K562 (cell line): Measurements from ENCODE around the gene FAM89B. TPM values are rescaled to one million over a fixed set of nuclear protein-coding genes. Genes with fewer than 3 reads are reported as not detected.

Experiments used
- ILF3 ChIP-seq: fragments of 450-650 bp; IDR thresholded peaks from 2 replicates; pipeline ENCODE4 v1.6.1; 2018; ENCODE audit warnings: antibody characterized with exemption, mild to moderate bottlenecking, moderate library complexity, borderline replicate concordance
- KDM1A ChIP-seq, 2 experiments: fragments of 450-650 bp; IDR thresholded peaks; 2 replicates each; pipeline ENCODE4 v1.6.1; 2016; ENCODE audit warnings: mild to moderate bottlenecking in 2 of 2
- MAX ChIP-seq: sonication (generic); formaldehyde crosslinking; IDR thresholded peaks from 2 replicates; pipeline ENCODE4 v1.9.0; 2022; ENCODE audit warnings: mild to moderate bottlenecking, missing genetic modification reagents
- MCM5 ChIP-seq: fragments of 450-650 bp; IDR thresholded peaks from 2 replicates; pipeline ENCODE4 v1.6.1; 2016; ENCODE audit warnings: low read depth
- MYC ChIP-seq, 2 experiments: fragments of 250-450 bp in 1 of 2; sonication (Bioruptor Pico) in 1 of 2; IDR thresholded peaks; 2 replicates each; pipeline versions ENCODE4 v1.5.1 to v1.6.1; 2012 to 2021; ENCODE audit warnings: low read depth in 2 of 2, borderline replicate concordance in 1 of 2, improper control_type of control experiment in 1 of 2, low read length in 1 of 2, mild to moderate bottlenecking in 1 of 2, moderate library complexity in 1 of 2
- RBFOX2 ChIP-seq: fragments of 200-400 bp; formaldehyde crosslinking; IDR thresholded peaks from 2 replicates; pipeline ENCODE4 v1.6.1; 2017; ENCODE audit warnings: low read depth, mild to moderate bottlenecking, low read length, moderate library complexity
- RHOXF2B ChIP-seq: fragments of 250-450 bp; sonication (Bioruptor Pico); conservative IDR thresholded peaks from 2 replicates; pipeline ENCODE4 v1.5.1; 2021
- ZNF146 ChIP-seq: IDR thresholded peaks from one replicate; pipeline ENCODE4 v1.6.1; 2018; ENCODE audit warnings: missing compliant biosample characterization; ENCODE audit not compliant: unreplicated experiment
- ZNF282 ChIP-seq: sonication (generic); formaldehyde crosslinking; IDR thresholded peaks from 2 replicates; pipeline ENCODE4 v1.8.1; 2023; ENCODE audit warnings: missing genetic modification reagents
- polyA plus RNA-seq, 8 experiments: library from polyadenylated mRNA; depleted of rRNA in 4 of 8; stranded (reverse) in 5 of 8; unstranded in 3 of 8; fragments of >200 nt; fragmentation: Nextera tagmentation in 2 of 8; fragmentation: Illumina TruSeq in 1 of 8; extraction: Ambion mirVana in 2 of 8; extraction: Trizol in 1 of 8; gene quantifications; 2 replicates each; pipeline versions ENCODE4 v1.2.1 to v1.2.3, GENCODE V29; 2011 to 2014; ENCODE audit warnings: inconsistent platforms in 1 of 8, missing spikeins in 1 of 8
- total RNA-seq, 7 experiments: library from RNA; depleted of rRNA in 6 of 7; stranded (reverse); fragments of >200 nt in 6 of 7; fragmentation: Illumina TruSeq in 2 of 7; extraction: Trizol in 2 of 7; gene quantifications; 2 replicates each; pipeline versions ENCODE4 v1.2.1 to v1.2.3, GENCODE V29; 2011 to 2021; ENCODE audit warnings: low replicate concordance in 1 of 7
- TF ChIP-seq, protein P1 (sequence below): IDR thresholded peaks from 3 replicates; pipeline ENCODE4 v1.6.1; 2011; ENCODE audit warnings: borderline replicate concordance, mild to moderate bottlenecking, moderate library complexity; ENCODE audit not compliant: insufficient read length; ENCODE audit errors: extremely low read depth
- TF ChIP-seq, protein P2 (sequence below): fragments of 250-450 bp; sonication (Bioruptor Pico); IDR thresholded peaks from 2 replicates; pipeline ENCODE4 v1.8.0; 2021; ENCODE audit warnings: moderate library complexity, mild to moderate bottlenecking, inconsistent platforms
- TF ChIP-seq, protein P3 (sequence below): fragments of 200-600 bp; sonication (generic); IDR thresholded peaks from one replicate; pipeline ENCODE4 v1.6.1; 2012; ENCODE audit warnings: mild to moderate bottlenecking, low read depth, low read length, inconsistent platforms

Gene FAM89B
- total and polyA plus RNA-seq, 9 of the 15 experiments (the other 6 are each of a cell fraction or from before 2014, with no cell fraction given): 0.32 to 27.6 (median 11.9) TPM

GRCh38 chr11:65546217-65546958 is 25.9 kb upstream of the FAM89B start (continued):
- TF ChIP-seq, protein P1, sequence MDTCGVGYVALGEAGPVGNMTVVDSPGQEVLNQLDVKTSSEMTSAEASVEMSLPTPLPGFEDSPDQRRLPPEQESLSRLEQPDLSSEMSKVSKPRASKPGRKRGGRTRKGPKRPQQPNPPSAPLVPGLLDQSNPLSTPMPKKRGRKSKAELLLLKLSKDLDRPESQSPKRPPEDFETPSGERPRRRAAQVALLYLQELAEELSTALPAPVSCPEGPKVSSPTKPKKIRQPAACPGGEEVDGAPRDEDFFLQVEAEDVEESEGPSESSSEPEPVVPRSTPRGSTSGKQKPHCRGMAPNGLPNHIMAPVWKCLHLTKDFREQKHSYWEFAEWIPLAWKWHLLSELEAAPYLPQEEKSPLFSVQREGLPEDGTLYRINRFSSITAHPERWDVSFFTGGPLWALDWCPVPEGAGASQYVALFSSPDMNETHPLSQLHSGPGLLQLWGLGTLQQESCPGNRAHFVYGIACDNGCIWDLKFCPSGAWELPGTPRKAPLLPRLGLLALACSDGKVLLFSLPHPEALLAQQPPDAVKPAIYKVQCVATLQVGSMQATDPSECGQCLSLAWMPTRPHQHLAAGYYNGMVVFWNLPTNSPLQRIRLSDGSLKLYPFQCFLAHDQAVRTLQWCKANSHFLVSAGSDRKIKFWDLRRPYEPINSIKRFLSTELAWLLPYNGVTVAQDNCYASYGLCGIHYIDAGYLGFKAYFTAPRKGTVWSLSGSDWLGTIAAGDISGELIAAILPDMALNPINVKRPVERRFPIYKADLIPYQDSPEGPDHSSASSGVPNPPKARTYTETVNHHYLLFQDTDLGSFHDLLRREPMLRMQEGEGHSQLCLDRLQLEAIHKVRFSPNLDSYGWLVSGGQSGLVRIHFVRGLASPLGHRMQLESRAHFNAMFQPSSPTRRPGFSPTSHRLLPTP: no peak
- TF ChIP-seq MYC (IDR thresholded peaks at IDR 0.05; ENCODE audit: low read depth, low read length) (no peak), MYC (CRISPR knock-in tag; IDR thresholded peaks at IDR 0.05; ENCODE audit: borderline replicate concordance, low read depth) (no peak), MCM5 (no peak), ZNF146 (CRISPR knock-in tag) (no peak), RHOXF2B (no peak), RBFOX2 (peak; percentile 75), ILF3 (no peak), MAX (no peak), ZNF282 (CRISPR knock-in tag) (no peak), KDM1A (IDR thresholded peaks at IDR 0.05) (no peak)
- TF ChIP-seq, protein P2, sequence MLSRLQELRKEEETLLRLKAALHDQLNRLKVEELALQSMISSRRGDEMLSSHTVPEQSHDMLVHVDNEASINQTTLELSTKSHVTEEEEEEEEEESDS: no peak
- TF ChIP-seq, protein P3, sequence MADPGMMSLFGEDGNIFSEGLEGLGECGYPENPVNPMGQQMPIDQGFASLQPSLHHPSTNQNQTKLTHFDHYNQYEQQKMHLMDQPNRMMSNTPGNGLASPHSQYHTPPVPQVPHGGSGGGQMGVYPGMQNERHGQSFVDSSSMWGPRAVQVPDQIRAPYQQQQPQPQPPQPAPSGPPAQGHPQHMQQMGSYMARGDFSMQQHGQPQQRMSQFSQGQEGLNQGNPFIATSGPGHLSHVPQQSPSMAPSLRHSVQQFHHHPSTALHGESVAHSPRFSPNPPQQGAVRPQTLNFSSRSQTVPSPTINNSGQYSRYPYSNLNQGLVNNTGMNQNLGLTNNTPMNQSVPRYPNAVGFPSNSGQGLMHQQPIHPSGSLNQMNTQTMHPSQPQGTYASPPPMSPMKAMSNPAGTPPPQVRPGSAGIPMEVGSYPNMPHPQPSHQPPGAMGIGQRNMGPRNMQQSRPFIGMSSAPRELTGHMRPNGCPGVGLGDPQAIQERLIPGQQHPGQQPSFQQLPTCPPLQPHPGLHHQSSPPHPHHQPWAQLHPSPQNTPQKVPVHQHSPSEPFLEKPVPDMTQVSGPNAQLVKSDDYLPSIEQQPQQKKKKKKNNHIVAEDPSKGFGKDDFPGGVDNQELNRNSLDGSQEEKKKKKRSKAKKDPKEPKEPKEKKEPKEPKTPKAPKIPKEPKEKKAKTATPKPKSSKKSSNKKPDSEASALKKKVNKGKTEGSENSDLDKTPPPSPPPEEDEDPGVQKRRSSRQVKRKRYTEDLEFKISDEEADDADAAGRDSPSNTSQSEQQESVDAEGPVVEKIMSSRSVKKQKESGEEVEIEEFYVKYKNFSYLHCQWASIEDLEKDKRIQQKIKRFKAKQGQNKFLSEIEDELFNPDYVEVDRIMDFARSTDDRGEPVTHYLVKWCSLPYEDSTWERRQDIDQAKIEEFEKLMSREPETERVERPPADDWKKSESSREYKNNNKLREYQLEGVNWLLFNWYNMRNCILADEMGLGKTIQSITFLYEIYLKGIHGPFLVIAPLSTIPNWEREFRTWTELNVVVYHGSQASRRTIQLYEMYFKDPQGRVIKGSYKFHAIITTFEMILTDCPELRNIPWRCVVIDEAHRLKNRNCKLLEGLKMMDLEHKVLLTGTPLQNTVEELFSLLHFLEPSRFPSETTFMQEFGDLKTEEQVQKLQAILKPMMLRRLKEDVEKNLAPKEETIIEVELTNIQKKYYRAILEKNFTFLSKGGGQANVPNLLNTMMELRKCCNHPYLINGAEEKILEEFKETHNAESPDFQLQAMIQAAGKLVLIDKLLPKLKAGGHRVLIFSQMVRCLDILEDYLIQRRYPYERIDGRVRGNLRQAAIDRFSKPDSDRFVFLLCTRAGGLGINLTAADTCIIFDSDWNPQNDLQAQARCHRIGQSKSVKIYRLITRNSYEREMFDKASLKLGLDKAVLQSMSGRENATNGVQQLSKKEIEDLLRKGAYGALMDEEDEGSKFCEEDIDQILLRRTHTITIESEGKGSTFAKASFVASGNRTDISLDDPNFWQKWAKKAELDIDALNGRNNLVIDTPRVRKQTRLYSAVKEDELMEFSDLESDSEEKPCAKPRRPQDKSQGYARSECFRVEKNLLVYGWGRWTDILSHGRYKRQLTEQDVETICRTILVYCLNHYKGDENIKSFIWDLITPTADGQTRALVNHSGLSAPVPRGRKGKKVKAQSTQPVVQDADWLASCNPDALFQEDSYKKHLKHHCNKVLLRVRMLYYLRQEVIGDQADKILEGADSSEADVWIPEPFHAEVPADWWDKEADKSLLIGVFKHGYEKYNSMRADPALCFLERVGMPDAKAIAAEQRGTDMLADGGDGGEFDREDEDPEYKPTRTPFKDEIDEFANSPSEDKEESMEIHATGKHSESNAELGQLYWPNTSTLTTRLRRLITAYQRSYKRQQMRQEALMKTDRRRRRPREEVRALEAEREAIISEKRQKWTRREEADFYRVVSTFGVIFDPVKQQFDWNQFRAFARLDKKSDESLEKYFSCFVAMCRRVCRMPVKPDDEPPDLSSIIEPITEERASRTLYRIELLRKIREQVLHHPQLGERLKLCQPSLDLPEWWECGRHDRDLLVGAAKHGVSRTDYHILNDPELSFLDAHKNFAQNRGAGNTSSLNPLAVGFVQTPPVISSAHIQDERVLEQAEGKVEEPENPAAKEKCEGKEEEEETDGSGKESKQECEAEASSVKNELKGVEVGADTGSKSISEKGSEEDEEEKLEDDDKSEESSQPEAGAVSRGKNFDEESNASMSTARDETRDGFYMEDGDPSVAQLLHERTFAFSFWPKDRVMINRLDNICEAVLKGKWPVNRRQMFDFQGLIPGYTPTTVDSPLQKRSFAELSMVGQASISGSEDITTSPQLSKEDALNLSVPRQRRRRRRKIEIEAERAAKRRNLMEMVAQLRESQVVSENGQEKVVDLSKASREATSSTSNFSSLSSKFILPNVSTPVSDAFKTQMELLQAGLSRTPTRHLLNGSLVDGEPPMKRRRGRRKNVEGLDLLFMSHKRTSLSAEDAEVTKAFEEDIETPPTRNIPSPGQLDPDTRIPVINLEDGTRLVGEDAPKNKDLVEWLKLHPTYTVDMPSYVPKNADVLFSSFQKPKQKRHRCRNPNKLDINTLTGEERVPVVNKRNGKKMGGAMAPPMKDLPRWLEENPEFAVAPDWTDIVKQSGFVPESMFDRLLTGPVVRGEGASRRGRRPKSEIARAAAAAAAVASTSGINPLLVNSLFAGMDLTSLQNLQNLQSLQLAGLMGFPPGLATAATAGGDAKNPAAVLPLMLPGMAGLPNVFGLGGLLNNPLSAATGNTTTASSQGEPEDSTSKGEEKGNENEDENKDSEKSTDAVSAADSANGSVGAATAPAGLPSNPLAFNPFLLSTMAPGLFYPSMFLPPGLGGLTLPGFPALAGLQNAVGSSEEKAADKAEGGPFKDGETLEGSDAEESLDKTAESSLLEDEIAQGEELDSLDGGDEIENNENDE: no peak
